Measurements from ENCODE around the gene EEF1AKMT4.

The EEF1AKMT4 gene

GRCh38 chr3:184249412-184250166 lies at the start of gene EEF1AKMT4:
Gene EEF1AKMT4 (plus strand): TSS chr3:184249672. CDS start chr3:184249695, 23 bp downstream.
- DNase-seq: peak; percentile 88 to 89

DNA sequence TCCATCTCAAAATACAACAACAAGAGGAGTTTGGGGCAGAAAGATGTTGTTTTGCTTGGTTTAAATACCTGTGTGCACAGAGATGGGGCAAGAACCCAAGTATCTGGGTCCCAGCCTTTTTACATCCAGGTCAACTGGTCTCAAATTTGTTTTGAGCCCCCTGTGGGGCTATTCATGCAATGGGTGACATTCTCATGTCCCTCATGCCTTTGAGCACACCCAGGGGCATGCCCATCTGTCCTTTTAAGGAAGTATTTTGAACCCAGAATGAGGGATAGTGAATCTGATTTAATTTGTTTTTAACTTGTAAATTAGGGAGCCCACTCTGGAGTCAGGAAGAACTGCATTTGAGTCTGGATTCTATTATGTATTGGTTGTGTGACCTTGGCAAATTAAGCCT lies 48.6 kb upstream of the EEF1AKMT4 start:
- DNase-seq: no peak

- no peak for DNase-seq
Measured at GRCh38 chr3:184203526-184203925, 45.9 kb upstream of the EEF1AKMT4 start.

- no peak for DNase-seq
Measured at GRCh38 chr3:184209146-184209923, 40.1 kb upstream of the EEF1AKMT4 start.

DNA sequence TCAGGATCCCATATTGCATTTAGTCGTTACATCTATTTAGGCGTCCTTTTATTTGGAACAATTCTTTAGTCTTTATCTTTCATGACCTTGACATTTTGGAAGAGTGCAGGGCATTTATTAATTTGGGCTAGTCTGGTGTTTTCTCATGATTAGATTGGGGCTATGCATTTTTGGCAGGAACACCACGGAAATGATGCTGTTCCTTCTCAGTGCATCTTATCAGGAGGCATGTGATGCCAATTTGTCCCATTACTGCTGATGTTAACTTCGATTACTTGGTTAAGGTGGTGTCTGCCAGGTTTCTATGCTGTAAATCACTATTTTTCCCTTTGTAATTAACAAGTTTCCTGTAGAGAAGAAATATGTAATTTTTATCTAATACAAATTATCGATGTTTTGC lies 38.2 kb upstream of the EEF1AKMT4 start:
- no peak for DNase-seq

DNA sequence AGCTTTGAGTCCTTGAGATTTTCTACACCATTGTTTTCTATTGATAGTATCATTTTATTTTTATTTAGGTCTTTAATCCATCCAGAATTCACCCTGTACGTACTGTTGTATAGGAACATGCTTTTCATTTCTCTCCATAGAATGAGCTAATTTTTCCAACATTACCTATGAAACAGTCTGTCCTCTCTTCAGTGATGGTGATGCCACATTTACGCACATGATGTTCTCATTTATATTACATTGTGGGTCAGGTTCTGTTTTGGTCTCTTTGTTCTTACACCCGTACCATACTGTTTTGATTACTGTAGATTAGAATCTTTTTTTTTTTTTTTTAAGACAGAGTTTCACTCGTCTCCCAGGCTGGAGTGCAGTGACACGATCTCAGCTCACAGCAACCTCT lies 37.8 kb upstream of the EEF1AKMT4 start:
- no peak for DNase-seq

- DNase-seq: no peak
Measured at GRCh38 chr3:184218814-184219213, 30.7 kb upstream of the EEF1AKMT4 start.

- no peak for DNase-seq
Measured at GRCh38 chr3:184222521-184222920, 27.0 kb upstream of the EEF1AKMT4 start.

DNA sequence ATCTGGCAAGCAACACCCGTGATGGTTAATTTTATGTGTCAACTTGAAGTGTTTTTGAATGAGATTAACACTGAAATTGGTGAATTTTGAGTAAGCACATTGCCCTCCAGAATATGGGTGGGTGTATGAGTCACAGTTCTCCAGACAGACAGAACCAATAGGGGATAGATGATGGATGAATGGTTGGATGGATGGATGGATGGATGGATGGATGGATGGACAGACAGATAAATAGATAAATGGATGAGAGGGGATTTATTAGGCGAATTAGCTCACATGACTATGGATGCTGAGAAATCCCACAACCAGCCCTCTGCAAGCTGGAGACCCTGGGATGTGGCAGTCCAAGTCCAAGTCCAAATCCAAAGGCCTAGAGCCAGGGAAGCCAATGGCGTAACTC lies 25.5 kb upstream of the EEF1AKMT4 start:
- no peak for DNase-seq

GRCh38 chr3:184227481-184227935 lies 22.0 kb upstream of the EEF1AKMT4 start:
- peak; percentile 40 to 49 for DNase-seq

DNA sequence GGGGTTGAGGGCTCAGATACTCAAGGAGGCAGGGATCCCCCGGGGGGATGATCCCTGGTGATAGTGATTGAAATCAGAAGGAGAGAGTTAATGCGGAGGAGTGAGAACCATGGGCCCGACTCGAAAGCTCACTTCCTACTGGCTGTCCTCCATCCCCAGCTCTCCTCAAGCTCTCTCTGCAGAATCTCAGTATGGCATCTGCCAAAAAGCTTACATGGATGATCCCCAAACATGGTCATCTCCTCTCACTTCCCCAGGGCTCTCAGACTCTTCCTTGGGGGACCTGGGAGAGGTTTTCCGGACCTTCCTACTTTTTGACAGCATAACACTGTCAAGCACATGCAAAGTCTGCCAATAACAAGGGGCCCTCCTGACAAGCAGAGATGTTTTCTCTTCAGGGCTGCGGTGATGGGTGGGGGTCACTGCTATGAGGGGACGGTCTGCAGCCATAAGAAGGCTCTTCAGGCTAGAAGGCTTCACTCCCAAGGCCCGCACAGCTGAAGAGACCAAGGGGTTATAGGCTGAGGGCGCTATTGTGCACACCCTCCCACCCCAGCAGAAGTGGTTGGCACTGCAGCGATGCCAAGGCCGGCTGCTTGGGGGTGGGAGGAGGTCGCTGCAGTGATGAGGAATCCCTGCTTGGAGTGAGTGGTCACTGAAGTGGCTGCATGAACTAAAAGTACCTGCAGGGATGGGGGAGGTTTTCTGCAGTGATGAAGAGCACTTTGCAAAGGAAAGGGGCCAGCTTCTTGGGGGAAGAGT lies 20.9 kb upstream of the EEF1AKMT4 start:
- DNase-seq: no peak

DNA sequence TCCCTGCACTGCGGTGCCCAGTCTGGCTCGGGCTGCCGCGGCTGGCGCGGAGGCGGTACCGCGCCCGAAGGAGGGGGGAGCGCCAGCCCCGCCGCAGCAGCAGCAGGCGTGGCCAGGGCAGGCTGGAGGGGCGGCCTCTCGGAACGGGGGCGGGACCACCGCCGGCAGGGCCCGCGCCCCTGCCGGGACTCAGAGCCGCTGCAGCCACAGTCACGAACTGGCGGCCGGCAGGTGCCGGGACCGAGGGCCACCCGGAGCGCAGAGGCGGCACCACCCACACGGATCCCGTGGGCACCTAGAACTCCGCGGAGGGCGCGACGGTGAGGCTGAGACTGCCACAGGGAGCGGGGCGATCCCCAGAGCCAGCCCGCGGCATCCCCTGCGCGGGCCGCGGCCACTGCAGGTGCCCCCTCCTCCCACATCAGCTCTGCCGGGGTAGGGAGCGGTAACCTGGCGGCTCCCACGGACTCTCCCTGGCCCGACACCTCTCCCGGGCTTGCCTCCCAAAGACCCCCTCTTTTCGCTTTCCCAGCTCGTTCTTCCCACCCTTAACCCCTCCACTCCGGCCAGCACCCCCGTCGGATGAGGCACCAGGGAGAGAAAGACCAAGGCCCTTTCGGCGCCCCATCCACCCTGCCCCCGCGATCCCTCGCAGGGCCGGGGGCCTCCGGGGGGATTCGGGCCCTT lies 19.9 kb upstream of the EEF1AKMT4 start, which contains the start of gene VWA5B2:
VWA5B2 (plus strand) TSS at position 192 of the 687 bp plus-strand sequence. CDS start 944 bp downstream, outside the sequence.
- peak; percentile 45 to 60 for DNase-seq

DNA sequence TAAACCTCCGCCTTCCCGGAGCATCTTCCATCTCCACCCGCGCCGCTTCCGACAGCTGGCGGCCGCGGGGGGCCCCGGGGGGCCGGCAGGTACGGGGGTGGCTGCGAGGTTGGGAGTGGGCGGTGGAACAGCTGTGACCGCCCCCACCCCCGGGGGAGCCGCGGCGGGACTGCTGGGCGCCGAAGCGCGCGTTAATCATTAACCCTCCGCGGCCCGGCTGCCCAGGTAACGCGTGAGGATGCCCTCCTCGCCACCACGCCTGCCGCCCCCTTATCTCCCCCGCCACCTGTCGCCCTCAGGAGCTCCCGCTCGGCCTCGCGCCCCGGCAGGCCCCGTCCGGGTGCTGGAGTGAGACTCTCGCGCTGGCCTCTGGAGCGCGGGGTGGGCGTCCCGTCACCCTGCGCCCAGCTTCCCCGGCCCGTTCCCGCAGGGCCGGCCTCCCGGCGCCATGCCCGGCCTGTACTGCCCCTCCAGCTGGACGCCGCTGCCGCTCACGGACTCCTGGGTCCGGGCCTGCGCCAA lies 19.3 kb upstream of the EEF1AKMT4 start:
- DNase-seq: no peak

DNA sequence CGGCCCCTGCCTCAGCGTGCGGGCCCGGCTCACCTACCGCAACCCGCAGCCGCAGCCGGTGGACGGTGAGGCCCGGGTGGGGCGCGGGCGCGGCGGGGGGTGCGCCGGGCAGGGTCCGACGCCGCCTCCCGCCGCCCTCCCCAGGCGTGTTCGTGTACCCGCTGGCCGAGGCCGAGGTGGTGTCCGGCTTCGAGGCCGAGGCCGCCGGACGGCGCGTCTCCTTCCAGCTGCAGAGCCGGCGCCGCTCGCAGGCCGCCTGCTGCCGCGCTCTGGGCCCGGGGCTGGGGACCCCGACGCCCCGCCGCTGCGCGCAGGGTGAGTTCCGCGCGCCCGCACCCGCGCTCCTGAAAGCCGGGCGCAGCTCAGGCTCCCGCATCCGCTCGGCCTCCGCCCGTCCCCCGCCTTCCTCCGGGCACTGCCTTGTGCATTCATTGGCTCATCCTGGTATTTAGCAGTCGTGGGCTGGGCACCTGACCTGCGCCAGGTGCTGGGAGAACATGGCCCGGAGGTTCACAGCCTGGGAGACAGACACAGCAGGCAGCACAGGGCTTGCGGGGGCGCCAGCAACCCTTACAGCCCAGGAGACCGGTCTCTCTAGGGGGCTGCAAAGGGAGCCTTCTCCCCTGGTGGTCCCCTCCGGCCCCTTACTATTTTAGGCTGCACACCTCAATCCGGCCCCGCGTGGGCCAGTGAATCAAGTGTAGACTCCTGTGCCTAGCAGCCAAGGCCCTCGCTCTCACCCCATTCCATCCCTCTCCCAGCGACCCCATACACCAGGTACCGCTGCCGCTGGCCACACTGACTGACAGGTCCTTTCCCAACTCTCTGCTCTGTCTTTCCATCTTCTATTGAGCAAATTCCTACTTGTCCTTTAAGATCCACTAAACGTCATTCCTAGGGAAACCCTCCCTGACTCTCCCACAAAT lies 18.6 kb upstream of the EEF1AKMT4 start:
- no peak for DNase-seq

DNA sequence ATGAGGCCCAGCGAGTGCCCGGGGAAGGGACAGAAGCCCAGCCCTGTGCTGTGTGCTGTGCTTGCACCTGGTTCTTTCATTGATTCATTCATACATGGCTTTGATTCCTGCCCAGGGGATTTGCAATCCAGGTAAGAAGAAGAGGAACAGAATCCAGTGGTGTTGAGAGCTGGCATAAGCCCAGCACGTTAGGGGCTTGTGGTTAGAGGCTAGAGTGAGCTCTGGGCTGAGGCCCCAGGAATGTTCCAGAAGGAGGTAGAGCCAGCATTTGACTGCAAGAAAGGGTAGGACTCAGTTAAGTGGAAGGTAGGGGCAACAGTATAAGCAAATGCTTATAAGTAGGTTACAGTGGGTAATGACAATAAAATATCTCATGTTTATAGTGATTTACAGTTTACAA lies 17.8 kb upstream of the EEF1AKMT4 start:
- no peak for DNase-seq

GRCh38 chr3:184233127-184233843 lies 16.2 kb upstream of the EEF1AKMT4 start:
- no peak for DNase-seq

DNA sequence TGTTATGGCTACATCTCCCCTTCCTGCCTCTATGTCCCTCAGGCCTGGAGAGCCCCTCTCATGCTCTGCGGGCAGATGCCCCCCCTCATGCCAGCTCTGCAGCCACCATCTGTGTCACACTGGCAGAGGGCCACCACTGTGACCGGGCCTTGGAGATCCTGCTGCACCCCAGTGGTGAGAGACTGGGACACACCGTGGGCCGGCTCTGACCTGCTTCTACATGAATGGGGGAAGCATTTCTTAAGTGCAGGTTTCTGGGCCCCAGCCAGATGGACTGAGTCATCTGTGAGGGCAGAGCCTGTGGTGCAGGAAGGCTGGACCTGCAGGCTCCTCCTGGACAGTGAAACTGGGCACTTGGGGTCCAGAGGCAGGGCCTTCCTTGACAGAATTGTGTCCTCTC lies 15.2 kb upstream of the EEF1AKMT4 start:
- DNase-seq: no peak

GRCh38 chr3:184234671-184235380 lies 14.6 kb upstream of the EEF1AKMT4 start:
- DNase-seq: no peak

DNA sequence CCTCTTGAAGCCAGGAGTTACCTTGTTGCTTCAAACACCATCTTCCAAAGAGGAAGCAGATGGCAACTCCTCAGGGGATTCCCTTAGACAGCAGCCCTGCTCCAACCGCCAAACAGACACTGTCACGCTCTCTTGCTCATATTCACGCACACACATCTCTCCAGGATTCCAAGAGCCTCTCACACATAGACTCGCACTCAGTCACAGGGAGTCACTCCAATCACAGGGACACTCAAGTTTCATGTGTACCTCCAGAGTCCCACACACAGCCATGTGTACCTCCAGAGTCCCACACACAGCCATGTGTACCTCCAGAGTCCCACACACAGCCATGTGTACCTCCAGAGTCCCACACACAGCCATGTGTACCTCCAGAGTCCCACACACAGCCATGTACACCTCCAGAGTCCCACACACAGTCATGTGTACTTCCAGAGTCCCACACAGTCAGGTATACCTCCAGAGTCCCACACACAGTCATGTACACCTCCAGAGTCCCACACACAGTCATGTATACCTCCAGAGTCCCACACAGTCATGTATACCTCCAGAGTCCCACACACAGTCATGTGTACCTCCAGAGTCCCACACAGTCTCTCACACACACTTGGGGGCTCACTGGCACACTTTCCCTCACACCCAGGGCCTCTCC lies 14.0 kb upstream of the EEF1AKMT4 start:
- DNase-seq: no peak

Data from stimulated activated CD4-positive, alpha-beta T cell treated with anti-CD3 and anti-CD28 coated beads, Interleukin-2, amount 100 ng/mL, for 48 hours (primary cell).